Measurements from ENCODE around the gene CXCL11.

CXCL11 gene

DNA sequence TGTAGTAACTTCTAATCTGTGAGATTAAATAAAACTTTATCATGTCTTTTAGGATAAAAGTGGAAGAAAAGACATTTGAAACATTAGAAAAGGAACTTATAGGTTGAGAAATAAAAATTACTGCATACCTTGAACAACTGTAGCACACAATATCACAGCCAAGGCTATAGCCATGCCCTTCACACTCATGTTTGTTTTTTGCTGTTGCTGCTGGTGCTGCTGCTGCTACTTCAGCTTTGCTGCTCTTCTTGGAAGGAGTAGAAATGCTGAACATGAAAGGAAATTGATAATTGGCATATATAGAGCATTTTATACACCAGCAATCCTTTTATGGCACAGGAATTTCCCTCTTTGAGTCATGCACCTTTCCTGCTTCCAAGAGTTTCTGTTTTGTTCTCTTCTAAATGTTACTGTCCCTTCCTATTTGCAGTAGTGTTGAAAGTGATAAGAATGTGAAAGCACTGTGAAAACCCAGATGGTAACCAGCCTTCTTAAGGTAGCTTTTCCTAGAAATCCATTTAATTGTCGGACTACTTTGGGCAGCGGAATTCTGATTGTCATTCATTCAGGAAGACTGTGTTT lies at the start of gene CXCL11:
Gene CXCL11, minus strand, starts transcription at position 272 of the 582 bp plus-strand sequence. Its CDS starts 83 bp downstream, at position 189.
- H3K36me3 Mint-ChIP-seq = no peaks in the 10 kb centered on the region
- no peaks in the 10 kb centered on the region for H3K9me3 Mint-ChIP-seq
- no peak within 1 kb of the TSS for H3K4me3 Mint-ChIP-seq
- no peak for DNase-seq
- peaks cover 0 to 1% of the 10 kb centered on the region in 2 donors for H3K4me1 Mint-ChIP-seq
- peaks cover 0 to 2% of the 10 kb centered on the region in 2 donors for H3K27me3 Mint-ChIP-seq
- no peak within 1 kb of the TSS for H3K27ac Mint-ChIP-seq
- no peak for ATAC-seq (replicated peaks)

DNA sequence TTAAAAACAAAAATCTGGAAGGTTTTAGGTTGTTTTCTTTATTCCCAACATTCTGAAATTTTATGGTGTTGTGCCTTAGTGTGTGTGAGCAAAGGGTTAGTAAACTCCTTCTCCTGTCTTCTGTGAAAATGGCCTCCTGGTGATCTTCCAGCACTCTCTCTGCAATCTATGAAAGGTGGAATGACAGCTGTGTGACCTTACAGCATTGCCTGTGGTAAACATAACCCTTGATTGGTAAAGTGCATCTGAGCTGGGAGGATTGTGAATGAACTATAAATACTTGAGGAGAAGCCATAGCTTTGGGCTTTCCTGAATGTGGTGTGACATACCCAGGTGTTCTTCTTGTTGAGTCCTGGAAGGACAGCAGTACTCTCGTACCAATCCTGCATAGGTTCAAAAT lies 48.7 kb upstream of the CXCL11 start:
- no peaks in the 10 kb centered on the region for H3K9me3 Mint-ChIP-seq
- DNase-seq (no peak), ATAC-seq (replicated peaks) (peak in 1 of 2 donors; percentile 14)
- peaks cover 2 to 3% of the 10 kb centered on the region in 2 donors for H3K4me1 Mint-ChIP-seq
- no peaks in the 10 kb centered on the region for H3K36me3 Mint-ChIP-seq
- no peak overlapping the region for H3K4me3 Mint-ChIP-seq
- peaks cover 5 to 14% of the 10 kb centered on the region in 2 donors for H3K27me3 Mint-ChIP-seq
- no peak overlapping the region for H3K27ac Mint-ChIP-seq

GRCh38 chr4:76083386-76083988 lies 47.6 kb upstream of the CXCL11 start:
- Mint-ChIP-seq H3K4me1 (no peaks in the 10 kb centered on the region), H3K9me3 (no peaks in the 10 kb centered on the region), H3K36me3 (no peaks in the 10 kb centered on the region), H3K4me3 (no peak overlapping the region), H3K27ac (no peak overlapping the region), H3K27me3 (peaks cover 5 to 22% of the 10 kb centered on the region in 2 donors)
- DNase-seq (no peak), ATAC-seq (replicated peaks) (no peak)

DNA sequence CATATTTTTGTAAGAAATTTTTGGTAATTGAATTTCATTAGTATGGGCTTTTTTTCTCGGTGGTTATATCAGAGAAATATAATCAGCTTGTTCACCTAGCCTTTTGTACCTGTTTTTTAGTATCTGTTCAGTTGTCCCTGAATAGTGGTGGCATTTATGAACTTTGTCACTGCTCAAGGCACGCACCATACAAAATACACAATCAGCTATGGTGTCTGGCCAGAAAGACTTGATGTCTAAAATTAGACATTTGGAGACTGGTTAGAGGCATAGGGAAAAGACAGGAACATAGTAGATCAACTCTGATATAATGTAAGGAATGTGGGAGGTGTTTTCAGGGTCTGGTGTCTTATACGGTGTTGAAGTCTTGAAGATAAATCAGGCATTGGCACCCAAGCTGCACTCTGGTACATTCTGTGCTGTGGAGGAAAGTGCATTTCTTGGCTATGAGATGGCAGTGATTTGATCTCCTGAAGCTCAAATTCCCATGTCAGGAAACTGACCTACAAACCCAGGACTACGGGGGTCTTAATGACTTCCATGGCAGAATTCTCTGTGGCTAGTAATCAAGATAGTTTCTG lies 42.3 kb upstream of the CXCL11 start:
- DNase-seq (no peak), ATAC-seq (replicated peaks) (no peak)
- Mint-ChIP-seq H3K4me3 (no peak overlapping the region), H3K27me3 (peaks cover 5 to 18% of the 10 kb centered on the region in 2 donors), H3K27ac (no peak overlapping the region), H3K36me3 (no peaks in the 10 kb centered on the region), H3K9me3 (no peaks in the 10 kb centered on the region), H3K4me1 (no peaks in the 10 kb centered on the region)

- ATAC-seq (replicated peaks) = no peak
- peaks cover 5 to 14% of the 10 kb centered on the region in 2 donors for H3K27me3 Mint-ChIP-seq
- DNase-seq = no peak
- H3K36me3 Mint-ChIP-seq = no peaks in the 10 kb centered on the region
- no peak overlapping the region for H3K4me3 Mint-ChIP-seq
- H3K4me1 Mint-ChIP-seq = no peaks in the 10 kb centered on the region
- H3K9me3 Mint-ChIP-seq = no peaks in the 10 kb centered on the region
- no peak overlapping the region for H3K27ac Mint-ChIP-seq
Measured at GRCh38 chr4:76074993-76075600, 39.2 kb upstream of the CXCL11 start.

DNA sequence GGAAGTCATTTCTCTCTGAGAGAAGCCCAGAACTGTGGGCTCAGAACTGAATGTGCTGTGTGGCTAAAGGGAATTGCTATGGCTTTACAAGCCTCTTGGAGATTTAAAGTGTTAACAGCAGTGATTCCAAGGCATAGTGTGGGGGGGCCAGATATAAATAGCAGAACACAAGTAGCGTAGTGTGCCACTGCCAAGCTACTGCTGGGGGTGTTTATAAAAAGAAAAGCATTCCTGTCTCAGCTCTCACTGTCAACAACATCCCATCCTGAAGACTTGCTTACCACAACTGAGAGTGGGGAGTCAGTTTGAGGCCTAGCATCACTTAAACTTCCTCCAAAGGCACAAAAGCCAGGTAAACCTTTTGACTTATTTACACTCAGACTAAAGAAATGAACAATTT lies 38.6 kb upstream of the CXCL11 start, which contains the start of gene ART3:
Gene ART3, plus strand, starts transcription at position 242 of the 400 bp plus-strand sequence. CDS start 1,181 bp downstream, outside the sequence.
- no peaks in the 10 kb centered on the region for H3K36me3 Mint-ChIP-seq
- no peak for ATAC-seq (replicated peaks)
- no peak within 1 kb of the TSS for H3K4me3 Mint-ChIP-seq
- H3K27ac Mint-ChIP-seq = no peak within 1 kb of the TSS
- no peak for DNase-seq
- peaks cover 5 to 10% of the 10 kb centered on the region in 2 donors for H3K27me3 Mint-ChIP-seq
- no peaks in the 10 kb centered on the region for H3K9me3 Mint-ChIP-seq
- no peaks in the 10 kb centered on the region for H3K4me1 Mint-ChIP-seq

GRCh38 chr4:76072760-76073159 lies 36.9 kb upstream of the CXCL11 start:
- Mint-ChIP-seq H3K27me3 (no peaks in the 10 kb centered on the region), H3K27ac (no peak overlapping the region), H3K9me3 (no peaks in the 10 kb centered on the region), H3K36me3 (no peaks in the 10 kb centered on the region), H3K4me3 (no peak overlapping the region), H3K4me1 (no peaks in the 10 kb centered on the region)
- DNase-seq = no peak
- ATAC-seq (replicated peaks) = no peak

DNA sequence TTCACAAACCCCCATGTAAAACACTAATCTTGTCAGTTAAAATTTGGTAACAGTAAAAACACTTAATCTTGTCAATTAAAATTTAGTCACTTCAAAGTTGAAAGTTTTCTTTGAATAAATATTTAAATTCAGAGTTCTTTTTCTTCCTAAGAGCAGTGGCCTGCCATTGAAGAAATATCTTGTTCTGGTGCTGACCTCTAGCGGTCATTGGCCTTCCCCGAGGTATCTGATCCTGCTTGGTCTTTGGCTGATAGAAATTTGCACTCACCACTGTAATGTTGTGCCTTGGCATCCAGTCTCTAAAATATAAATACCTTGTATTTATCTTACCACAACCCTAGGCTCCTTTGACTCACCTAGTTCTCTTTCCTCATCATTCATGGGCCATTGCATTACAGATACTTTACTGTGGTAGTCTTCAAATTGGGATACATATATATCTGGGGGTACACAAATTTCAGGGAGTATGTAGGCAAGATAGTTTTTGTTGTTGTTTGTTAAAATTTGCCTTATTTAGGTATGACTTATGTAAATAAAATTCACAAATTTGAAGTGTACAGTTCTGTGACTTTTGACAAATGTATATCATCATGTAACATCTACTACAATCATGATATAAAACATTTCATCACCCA lies 31.9 kb upstream of the CXCL11 start:
- no peaks in the 10 kb centered on the region for H3K27me3 Mint-ChIP-seq
- no peak overlapping the region for H3K4me3 Mint-ChIP-seq
- peaks cover 2 to 4% of the 10 kb centered on the region in 2 donors for H3K4me1 Mint-ChIP-seq
- no peaks in the 10 kb centered on the region for H3K36me3 Mint-ChIP-seq
- no peaks in the 10 kb centered on the region for H3K9me3 Mint-ChIP-seq
- ATAC-seq (replicated peaks) (peak; percentile 91 to 96), DNase-seq (peak; percentile 52)
- no peak overlapping the region for H3K27ac Mint-ChIP-seq

DNA sequence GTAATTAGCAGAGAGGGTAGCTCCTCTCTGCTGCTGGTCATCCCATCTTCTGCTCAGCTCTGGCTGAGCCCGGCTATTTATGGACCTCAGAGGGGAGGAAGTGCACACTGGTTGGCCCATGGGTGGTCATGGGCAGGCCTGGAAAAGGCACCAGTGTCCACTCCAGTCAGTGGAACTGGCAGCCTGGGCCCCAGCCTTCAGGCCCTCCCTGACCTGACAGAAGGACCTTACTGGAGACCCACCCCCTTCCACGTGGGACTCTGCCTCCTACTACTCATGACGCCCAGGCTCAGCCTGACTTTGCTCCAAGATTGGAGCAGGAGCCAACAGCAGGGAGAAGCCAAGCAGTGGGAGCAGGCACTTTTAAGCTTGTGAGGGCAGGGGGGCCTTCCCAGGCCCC lies 30.7 kb upstream of the CXCL11 start:
- H3K27me3 Mint-ChIP-seq = no peaks in the 10 kb centered on the region
- H3K27ac Mint-ChIP-seq = no peak overlapping the region
- ATAC-seq (replicated peaks) = no peak
- H3K4me3 Mint-ChIP-seq = no peak overlapping the region
- no peaks in the 10 kb centered on the region for H3K9me3 Mint-ChIP-seq
- no peak for DNase-seq
- peaks cover 6 to 14% of the 10 kb centered on the region in 2 donors for H3K4me1 Mint-ChIP-seq
- no peaks in the 10 kb centered on the region for H3K36me3 Mint-ChIP-seq

GRCh38 chr4:76061982-76062381 lies 26.1 kb upstream of the CXCL11 start:
- Mint-ChIP-seq H3K36me3 (no peaks in the 10 kb centered on the region), H3K27ac (peak overlapping the region; percentile 70), H3K27me3 (no peaks in the 10 kb centered on the region), H3K4me1 (peaks cover 28 to 47% of the 10 kb centered on the region in 2 donors), H3K9me3 (no peaks in the 10 kb centered on the region), H3K4me3 (peak overlapping the region in 1 of 2 donors; percentile 50)
- DNase-seq (no peak), ATAC-seq (replicated peaks) (peak; percentile 93 to 96)

DNA sequence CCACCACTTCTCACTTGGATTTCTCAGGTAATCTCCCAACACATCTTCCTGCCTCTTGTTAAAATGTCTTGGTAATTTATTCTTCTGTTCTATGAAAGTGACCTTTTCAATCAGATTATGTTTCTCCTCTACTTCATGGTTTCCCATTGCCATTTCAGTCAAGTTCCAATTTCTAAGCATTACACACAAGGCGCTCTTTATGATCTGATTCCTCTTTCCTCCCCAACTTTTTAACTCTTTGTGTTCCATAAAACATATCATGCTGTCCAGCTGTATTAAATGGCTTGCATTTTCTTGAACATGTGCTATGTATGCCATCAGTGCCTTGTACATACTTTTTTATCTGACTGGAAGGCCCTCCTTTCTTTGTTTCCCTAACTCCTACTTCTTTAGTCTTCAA lies 25.6 kb upstream of the CXCL11 start:
- no peak for DNase-seq
- Mint-ChIP-seq H3K9me3 (no peaks in the 10 kb centered on the region), H3K27me3 (no peaks in the 10 kb centered on the region), H3K36me3 (no peaks in the 10 kb centered on the region), H3K27ac (peak overlapping the region; percentile 70), H3K4me1 (peaks cover 28 to 47% of the 10 kb centered on the region in 2 donors), H3K4me3 (peak overlapping the region in 1 of 2 donors; percentile 50)
- no peak for ATAC-seq (replicated peaks)

- Mint-ChIP-seq H3K4me3 (no peak overlapping the region), H3K9me3 (no peaks in the 10 kb centered on the region), H3K27me3 (no peaks in the 10 kb centered on the region), H3K4me1 (peaks cover 32 to 54% of the 10 kb centered on the region in 2 donors), H3K36me3 (peaks cover 0 to 2% of the 10 kb centered on the region in 2 donors), H3K27ac (no peak overlapping the region)
- DNase-seq (no peak), ATAC-seq (replicated peaks) (no peak)
Measured at GRCh38 chr4:76060506-76060905, 24.6 kb upstream of the CXCL11 start.

GRCh38 chr4:76059750-76060149 lies 23.9 kb upstream of the CXCL11 start:
- Mint-ChIP-seq H3K4me1 (peaks cover 40 to 62% of the 10 kb centered on the region in 2 donors), H3K4me3 (no peak overlapping the region), H3K36me3 (peaks cover 0 to 2% of the 10 kb centered on the region in 2 donors), H3K27ac (no peak overlapping the region), H3K27me3 (no peaks in the 10 kb centered on the region), H3K9me3 (no peaks in the 10 kb centered on the region)
- no peak for ATAC-seq (replicated peaks)
- DNase-seq = no peak

DNA sequence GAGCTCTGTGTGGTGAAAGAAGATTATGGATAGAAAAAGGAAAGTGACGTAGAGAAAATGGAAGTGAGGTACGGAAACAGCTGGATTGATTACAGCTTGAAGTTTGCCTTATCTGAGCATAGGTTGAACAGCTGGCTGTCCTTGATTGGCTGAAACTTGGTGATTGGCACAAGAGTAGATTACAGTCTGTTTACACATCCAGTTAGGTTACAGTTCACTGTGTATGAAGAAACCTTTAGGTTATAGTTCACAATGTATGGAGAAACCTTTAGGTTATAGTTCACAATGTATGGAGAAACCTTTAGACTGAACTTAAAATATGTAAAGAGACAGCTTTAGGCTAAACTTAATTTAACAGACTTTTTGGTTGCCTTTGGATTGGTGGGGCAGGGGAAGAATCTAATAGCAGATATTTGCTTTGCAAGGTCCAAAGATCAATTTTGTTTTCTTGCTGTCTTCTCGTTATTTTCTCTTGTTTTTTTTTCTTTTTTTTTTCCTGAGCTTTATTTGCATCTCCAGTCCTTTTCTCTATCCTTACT lies 23.1 kb upstream of the CXCL11 start:
- Mint-ChIP-seq H3K27me3 (no peaks in the 10 kb centered on the region), H3K27ac (peak overlapping the region; percentile 25), H3K36me3 (peaks cover 0 to 2% of the 10 kb centered on the region in 2 donors), H3K4me1 (peaks cover 40 to 64% of the 10 kb centered on the region in 2 donors), H3K4me3 (no peak overlapping the region), H3K9me3 (no peaks in the 10 kb centered on the region)
- ATAC-seq (replicated peaks) (no peak), DNase-seq (no peak)
